Panc1 (cell line): ENCODE measurements around the gene HNRNPCL1.
"Not testable (repeated sequence)": the region's sequence is repeated elsewhere in the genome, so short reads cannot be mapped to it uniquely, and the experiment has no call there.

Experiments used
- CTCF ChIP-seq: fragments of 450-650 bp; IDR thresholded peaks from 2 replicates; pipeline ENCODE4 v1.5.1; 2017; ENCODE audit warnings: mild to moderate bottlenecking
- POLR2AphosphoS5 ChIP-seq: IDR thresholded peaks from 2 replicates; pipeline ENCODE4 v1.6.1; 2012; ENCODE audit warnings: mild to moderate bottlenecking, low read depth, low read length, moderate library complexity
- SIN3A ChIP-seq: IDR thresholded peaks from 2 replicates; pipeline ENCODE4 v1.6.1; 2012; ENCODE audit warnings: low read depth, mild to moderate bottlenecking, low read length, moderate library complexity, borderline replicate concordance; ENCODE audit not compliant: insufficient read depth
- TCF7L2 ChIP-seq: IDR thresholded peaks from 2 replicates; pipeline ENCODE4 v1.6.1; 2011; ENCODE audit warnings: mild to moderate bottlenecking, low read depth, low read length, inconsistent platforms

- not testable (repeated sequence) for TF ChIP-seq CTCF, TCF7L2, POLR2AphosphoS5, SIN3A
These were observed 14.8 kb upstream of the HNRNPCL1 start for GRCh38 chr1:12863131-12863880.
